IMR-90 (cell line): Measurements from ENCODE around the gene SLC16A9.

Experiments used
- CTCF ChIP-seq: conservative IDR thresholded peaks from 2 replicates; pipeline ENCODE4 v1.5.1; 2012; ENCODE audit warnings: mild to moderate bottlenecking, low read depth, low read length, improper control_type of control experiment
- ELK1 ChIP-seq: fragments of 150-350 bp; IDR thresholded peaks from 2 replicates; pipeline ENCODE4 v1.6.1; 2016; ENCODE audit warnings: low read depth, mild to moderate bottlenecking, low read length, moderate library complexity, borderline replicate concordance
- MAFK ChIP-seq: IDR thresholded peaks from 2 replicates; pipeline ENCODE4 v1.6.1; 2012; ENCODE audit warnings: low read depth, low read length, improper control_type of control experiment
- MAZ ChIP-seq: IDR thresholded peaks from 2 replicates; pipeline ENCODE4 v1.6.1; 2012; ENCODE audit warnings: low read depth, mild to moderate bottlenecking, low read length, improper control_type of control experiment, moderate library complexity, borderline replicate concordance
- POLR2A ChIP-seq: IDR thresholded peaks from 2 replicates; pipeline ENCODE4 v1.6.1; 2012; ENCODE audit warnings: mild to moderate bottlenecking, low read depth, low read length
- RAD21 ChIP-seq: IDR thresholded peaks from 2 replicates; pipeline ENCODE4 v1.6.1; 2012; ENCODE audit warnings: low read length, improper control_type of control experiment
- RCOR1 ChIP-seq: IDR thresholded peaks from 2 replicates; pipeline ENCODE4 v1.6.1; 2012; ENCODE audit warnings: mild to moderate bottlenecking, low read length, improper control_type of control experiment; ENCODE audit not compliant: insufficient replicate concordance
- SMC3 ChIP-seq: fragments of 150-350 bp; IDR thresholded peaks from 2 replicates; pipeline ENCODE4 v1.6.1; 2016; ENCODE audit warnings: low read depth, mild to moderate bottlenecking, antibody characterized with exemption, low read length, moderate library complexity
- USF2 ChIP-seq: fragments of 150-350 bp; IDR thresholded peaks from 2 replicates; pipeline ENCODE4 v1.6.1; 2017; ENCODE audit warnings: mild to moderate bottlenecking, antibody characterized with exemption, low read length, low read depth

- no peak for TF ChIP-seq CTCF
- TF ChIP-seq RAD21 = no peak
- TF ChIP-seq ELK1 = no peak
- no peak for TF ChIP-seq MAZ
- no peak for TF ChIP-seq POLR2A
- no peak for TF ChIP-seq SMC3
- TF ChIP-seq RCOR1 = no peak
- no peak for TF ChIP-seq MAFK
- no peak for TF ChIP-seq USF2
These were observed 31.9 kb upstream of the SLC16A9 start for GRCh38 chr10:59741583-59741982.
